K562 (cell line): Measurements from ENCODE around the gene HK2. TPM values are rescaled to one million over a fixed set of nuclear protein-coding genes. Genes with fewer than 3 reads are reported as not detected.

Experiments
- ATF3 ChIP-seq, 2 experiments: fragments of 450-650 bp in 1 of 2; sonication (generic) in 1 of 2; formaldehyde crosslinking in 1 of 2; IDR thresholded peaks in 1 of 2; conservative IDR thresholded peaks in 1 of 2; 2 replicates each; pipeline versions ENCODE4 v1.6.1 to v1.8.1; 2016 to 2023; ENCODE audit warnings: mild to moderate bottlenecking in 2 of 2, moderate library complexity in 2 of 2, inconsistent platforms in 1 of 2, missing genetic modification reagents in 1 of 2
- BRD9 ChIP-seq: fragments of 450-650 bp; IDR thresholded peaks from 2 replicates; pipeline ENCODE4 v1.6.1; 2018; ENCODE audit warnings: low read depth; ENCODE audit not compliant: partially characterized antibody
- COPS2 ChIP-seq: fragments of 450-650 bp; conservative IDR thresholded peaks from 2 replicates; pipeline ENCODE4 v1.6.1; 2016; ENCODE audit warnings: mild to moderate bottlenecking, moderate library complexity
- CREM ChIP-seq: IDR thresholded peaks from 2 replicates; pipeline ENCODE4 v1.6.1; 2014; ENCODE audit warnings: antibody characterized with exemption, low read depth
- ETV1 ChIP-seq: fragments of 450-650 bp; conservative IDR thresholded peaks from 2 replicates; pipeline ENCODE4 v1.6.1; 2016; ENCODE audit warnings: missing genetic modification characterization, control low read depth, low read depth, missing compliant biosample characterization
- MBD1 ChIP-seq: fragments of 250-450 bp; sonication (Bioruptor Pico); IDR thresholded peaks from 2 replicates; pipeline ENCODE4 v1.8.0; 2022; ENCODE audit warnings: inconsistent platforms
- NFE2 ChIP-seq: IDR thresholded peaks from 2 replicates; pipeline ENCODE4 v1.6.1; 2014; ENCODE audit warnings: antibody characterized with exemption, low read depth
- PML ChIP-seq: IDR thresholded peaks from 2 replicates; pipeline ENCODE4 v1.6.1; 2012; ENCODE audit warnings: low read length, inconsistent platforms
- SOX6 ChIP-seq: fragments of 450-650 bp; IDR thresholded peaks from 2 replicates; pipeline ENCODE4 v1.6.1; 2014; ENCODE audit warnings: mild to moderate bottlenecking
- SP1 ChIP-seq: sonication (generic); formaldehyde crosslinking; IDR thresholded peaks from 2 replicates; pipeline ENCODE4 v1.8.1; 2022; ENCODE audit warnings: mild to moderate bottlenecking, missing genetic modification reagents
- TEAD4 ChIP-seq, 2 experiments: sonication (generic) in 1 of 2; formaldehyde crosslinking in 1 of 2; IDR thresholded peaks; 2 replicates each; pipeline versions ENCODE4 v1.6.1 to v1.8.0; 2012 to 2022; ENCODE audit warnings: borderline replicate concordance in 1 of 2, inconsistent platforms in 1 of 2, low read length in 1 of 2, mild to moderate bottlenecking in 1 of 2, missing genetic modification reagents in 1 of 2
- USF1 ChIP-seq: sonication (generic); formaldehyde crosslinking; IDR thresholded peaks from 2 replicates; pipeline ENCODE4 v1.9.0; 2022; ENCODE audit warnings: mild to moderate bottlenecking, missing genetic modification reagents
- ZBTB43 ChIP-seq: sonication (generic); formaldehyde crosslinking; IDR thresholded peaks from 2 replicates; pipeline ENCODE4 v1.8.0; 2023; ENCODE audit warnings: mild to moderate bottlenecking, missing genetic modification reagents
- ZNF224 ChIP-seq: sonication (generic); formaldehyde crosslinking; IDR thresholded peaks from 2 replicates; pipeline ENCODE4 v1.8.0; 2022; ENCODE audit warnings: mild to moderate bottlenecking, missing genetic modification reagents
- ZNF232 ChIP-seq: sonication (generic); formaldehyde crosslinking; IDR thresholded peaks from 2 replicates; pipeline ENCODE4 v1.8.0; 2022; ENCODE audit warnings: mild to moderate bottlenecking, missing genetic modification reagents
- ZNF280B ChIP-seq: fragments of 250-450 bp; sonication (Bioruptor Pico); IDR thresholded peaks from 2 replicates; pipeline ENCODE4 v1.5.1; 2021; ENCODE audit warnings: mild to moderate bottlenecking
- ZNF354B ChIP-seq: fragments of 250-450 bp; sonication (Bioruptor Pico); IDR thresholded peaks from 2 replicates; pipeline ENCODE4 v1.4.0; 2020
- polyA plus RNA-seq, 8 experiments: library from polyadenylated mRNA; depleted of rRNA in 4 of 8; stranded (reverse) in 5 of 8; unstranded in 3 of 8; fragments of >200 nt; fragmentation: Nextera tagmentation in 2 of 8; fragmentation: Illumina TruSeq in 1 of 8; extraction: Ambion mirVana in 2 of 8; extraction: Trizol in 1 of 8; gene quantifications; 2 replicates each; pipeline versions ENCODE4 v1.2.1 to v1.2.3, GENCODE V29; 2011 to 2014; ENCODE audit warnings: inconsistent platforms in 1 of 8, missing spikeins in 1 of 8
- total RNA-seq, 7 experiments: library from RNA; depleted of rRNA in 6 of 7; stranded (reverse); fragments of >200 nt in 6 of 7; fragmentation: Illumina TruSeq in 2 of 7; extraction: Trizol in 2 of 7; gene quantifications; 2 replicates each; pipeline versions ENCODE4 v1.2.1 to v1.2.3, GENCODE V29; 2011 to 2021; ENCODE audit warnings: low replicate concordance in 1 of 7

HK2 gene
- total and polyA plus RNA-seq, 9 of the 15 experiments (the other 6 are each of a cell fraction or from before 2014, with no cell fraction given) = 4.7 to 56.0 (median 19.9) TPM

- peak; percentile 63 for TF ChIP-seq ATF3 (IDR thresholded peaks at IDR 0.05)
- TF ChIP-seq ATF3 (CRISPR knock-in tag; conservative IDR thresholded peaks at IDR 0.05) = no peak
- TF ChIP-seq BRD9 = no peak
- TF ChIP-seq PML = peak; percentile 83; the same call in 1 of the 2 replicates
- TF ChIP-seq USF1 (CRISPR knock-in tag) = 0 out of 2 replicates have a peak, but pooled peaks have one; percentile 10
- no peak for TF ChIP-seq ZBTB43 (CRISPR knock-in tag)
- TF ChIP-seq MBD1 (CRISPR knock-in tag) = 0 out of 2 replicates have a peak, but pooled peaks have one; percentile 31
- TF ChIP-seq ZNF280B (CRISPR knock-in tag) = no peak
- no peak for TF ChIP-seq COPS2
- TF ChIP-seq ZNF232 (CRISPR knock-in tag) = no peak
- peak; percentile 92 for TF ChIP-seq TEAD4 (IDR thresholded peaks at IDR 0.05; ENCODE audit: low read length)
- TF ChIP-seq TEAD4 (CRISPR knock-in tag; IDR thresholded peaks at IDR 0.05; ENCODE audit: borderline replicate concordance) = no peak
- TF ChIP-seq SP1 (CRISPR knock-in tag) = peak; percentile 23; the same call in 1 of the 2 replicates
- TF ChIP-seq ZNF354B (CRISPR knock-in tag) = no peak
- 0 out of 2 replicates have a peak, but pooled peaks have one; percentile 17 for TF ChIP-seq ETV1 (tag)
- TF ChIP-seq ZNF224 (CRISPR knock-in tag) = no peak
- TF ChIP-seq NFE2 = no peak
- TF ChIP-seq CREM = peak; percentile 35; the same call in 1 of the 2 replicates
- peak; percentile 98 for TF ChIP-seq SOX6
These were observed 28.4 kb downstream of the HK2 start (continued) for GRCh38 chr2:74862020-74862964.
